ENCODE data around the gene GNLY.

- no peak for TF ChIP-seq NR2F1 (CRISPR knock-in tag; IDR thresholded peaks at IDR 0.05)
- TF ChIP-seq HIVEP1 (CRISPR knock-in tag; IDR thresholded peaks at IDR 0.05), result no peak
Observed at GRCh38 chr2:85656468-85656867, 37.7 kb upstream of the GNLY start.
